HEK293 (cell line): ENCODE data around the gene CSTA.
A peak's percentile ranks its signal among the peaks of the same experiment; 100 is the strongest.

ENCODE experiments used
- CTCF ChIA-PET: fragments of 350-600 bp; formaldehyde crosslinking; extraction: SDS; loops from one replicate; lab custom pipeline; 2021; ENCODE audit warnings: antibody characterized with exemption; lab: Yijun Ruan, JAX
- POLR2A ChIA-PET: fragments of 300-600 bp; formaldehyde crosslinking; extraction: SDS; loops from one replicate; lab custom pipeline; 2020; ENCODE audit warnings: antibody characterized with exemption, inconsistent platforms; lab: Yijun Ruan, JAX
- H3K27ac ChIP-seq: fragments of 200-500 bp; sonication (Bioruptor generic); 2 replicates; pipeline ENCODE4 v1.5.1; 2014; ENCODE audit warnings: low read depth, low read length, control low read depth, inconsistent platforms; ENCODE audit errors: extremely low read depth
- H3K36me3 ChIP-seq, 2 experiments: fragments of 200-500 bp in 1 of 2; sonication (Bioruptor generic) in 1 of 2; 1 replicate in 1 of 2; 2 replicates in 1 of 2; pipeline ENCODE4 v1.5.1; 2014 to 2017; ENCODE audit warnings: inconsistent platforms in 2 of 2, low read length in 2 of 2; ENCODE audit not compliant: control insufficient read depth in 2 of 2, insufficient read depth in 1 of 2
- H3K4me1 ChIP-seq: fragments of 200-500 bp; sonication (Bioruptor generic); 2 replicates; pipeline ENCODE4 v1.5.1; 2014; ENCODE audit warnings: mild to moderate bottlenecking, low read length, inconsistent platforms; ENCODE audit not compliant: control insufficient read depth, insufficient read depth
- H3K4me3 ChIP-seq: 2 replicates; pipeline ENCODE4 v1.5.1; 2011; ENCODE audit warnings: low read depth, mild to moderate bottlenecking, control low read depth, low read length, moderate library complexity
- H3K9me3 ChIP-seq: fragments of 200-500 bp; sonication (Bioruptor generic); 2 replicates; pipeline ENCODE4 v1.5.1; 2014; ENCODE audit warnings: low read depth, low read length, inconsistent platforms; ENCODE audit not compliant: control insufficient read depth, insufficient read depth
- BCL11B ChIP-seq: fragments of 450-650 bp; formaldehyde crosslinking; IDR thresholded peaks from 2 replicates; pipeline ENCODE4 v1.5.1; 2016; ENCODE audit warnings: low read depth, missing biosample characterization, missing genetic modification characterization
- EGR2 ChIP-seq: fragments of 450-650 bp; formaldehyde crosslinking; IDR thresholded peaks from 2 replicates; pipeline ENCODE4 v1.5.1; 2016; ENCODE audit warnings: low read depth, missing biosample characterization, missing genetic modification characterization
- FEZF1 ChIP-seq: fragments of 450-650 bp; formaldehyde crosslinking; IDR thresholded peaks from 2 replicates; pipeline ENCODE4 v1.5.1; 2016; ENCODE audit warnings: missing biosample characterization, missing genetic modification characterization
- HOXA7 ChIP-seq: sonication (generic); formaldehyde crosslinking; IDR thresholded peaks from 2 replicates; pipeline ENCODE4 v1.8.1; 2022; ENCODE audit warnings: missing genetic modification reagents, borderline replicate concordance
- SP7 ChIP-seq: fragments of 450-650 bp; formaldehyde crosslinking; IDR thresholded peaks from 2 replicates; pipeline ENCODE4 v1.5.1; 2016; ENCODE audit warnings: missing biosample characterization, missing genetic modification characterization
- ZBTB17 ChIP-seq: fragments of 450-650 bp; formaldehyde crosslinking; IDR thresholded peaks from 2 replicates; pipeline ENCODE4 v1.5.1; 2016; ENCODE audit warnings: missing biosample characterization, missing genetic modification characterization
- ZNF138 ChIP-seq: fragments of 450-650 bp; formaldehyde crosslinking; IDR thresholded peaks from 2 replicates; pipeline ENCODE4 v1.5.1; 2016; ENCODE audit warnings: missing biosample characterization, missing genetic modification characterization, borderline replicate concordance
- ZNF175 ChIP-seq: fragments of 450-650 bp; formaldehyde crosslinking; IDR thresholded peaks from 2 replicates; pipeline ENCODE4 v1.5.1; 2016; ENCODE audit warnings: missing biosample characterization, missing genetic modification characterization
- ZNF350 ChIP-seq: fragments of 450-650 bp; formaldehyde crosslinking; IDR thresholded peaks from 2 replicates; pipeline ENCODE4 v1.5.0; 2017; ENCODE audit warnings: missing biosample characterization, mild to moderate bottlenecking, missing genetic modification characterization
- ZNF398 ChIP-seq: fragments of 450-650 bp; formaldehyde crosslinking; IDR thresholded peaks from 2 replicates; pipeline ENCODE4 v1.5.1; 2017; ENCODE audit warnings: missing biosample characterization, missing genetic modification characterization
- ZNF549 ChIP-seq: fragments of 450-650 bp; IDR thresholded peaks from 2 replicates; pipeline ENCODE4 v1.5.1; 2018; ENCODE audit warnings: missing biosample characterization, missing genetic modification characterization, mild to moderate bottlenecking, inconsistent platforms, moderate library complexity
- ZNF571 ChIP-seq: fragments of 450-650 bp; formaldehyde crosslinking; IDR thresholded peaks from 2 replicates; pipeline ENCODE4 v1.5.0; 2017; ENCODE audit warnings: missing biosample characterization, missing genetic modification characterization
- ZNF639 ChIP-seq: fragments of 450-650 bp; formaldehyde crosslinking; IDR thresholded peaks from 2 replicates; pipeline ENCODE4 v1.5.1; 2016; ENCODE audit warnings: missing biosample characterization, missing genetic modification characterization
- ZNF654 ChIP-seq: fragments of 450-650 bp; formaldehyde crosslinking; IDR thresholded peaks from 2 replicates; pipeline ENCODE4 v1.5.1; 2016; ENCODE audit warnings: low read depth, missing biosample characterization, missing genetic modification characterization
- ZSCAN5A ChIP-seq: fragments of 450-650 bp; formaldehyde crosslinking; IDR thresholded peaks from 2 replicates; pipeline ENCODE4 v1.5.1; 2016; ENCODE audit warnings: missing biosample characterization, missing genetic modification characterization
- TF ChIP-seq, protein P1 (sequence below): fragments of 450-650 bp; formaldehyde crosslinking; IDR thresholded peaks from 2 replicates; pipeline ENCODE4 v1.5.1; 2016; ENCODE audit warnings: missing biosample characterization, missing genetic modification characterization, borderline replicate concordance

Gene CSTA

GRCh38 chr3:122305818-122306621 lies 19.0 kb upstream of the CSTA start:
- H3K27ac ChIP-seq, result no peak overlapping the region
- H3K4me3 ChIP-seq, result no peak overlapping the region
- H3K9me3 ChIP-seq, result no peaks in the 10 kb centered on the region
- H3K36me3 ChIP-seq, result no peaks in the 10 kb centered on the region
- TF ChIP-seq SP7, result no peak
- TF ChIP-seq ZBTB17 (tag by site-specific recombination), result 0 out of 2 replicates have a peak, but pooled peaks have one; percentile 6
- peak; percentile 26; the same call in 1 of the 2 replicates for TF ChIP-seq ZNF654 (tag by site-specific recombination)
- H3K4me1 ChIP-seq, result no peaks in the 10 kb centered on the region
- ChIA-PET CTCF (interaction anchor here (0.6 to 2.2 kb wide), 7 partner anchors 16 to 414 kb away, joined by 3 to 7 read pairs (median 3); partner anchors contain the start of gene FAM162A), POLR2A (no interaction called here)

DNA sequence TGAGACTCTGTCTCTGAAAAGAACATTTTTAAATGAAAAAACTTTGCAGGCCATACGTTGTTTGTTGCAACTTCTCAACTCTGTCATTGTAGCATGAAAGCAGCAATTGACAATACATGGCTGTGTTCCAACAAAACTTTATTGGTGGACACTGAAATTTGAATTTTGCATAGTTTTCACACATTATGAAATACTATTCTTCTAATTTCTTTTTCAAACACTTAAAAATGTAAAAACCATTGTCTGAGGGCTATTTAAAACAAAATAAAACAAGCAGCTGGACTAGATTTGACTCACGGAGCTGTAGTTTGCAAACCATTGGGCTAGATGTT lies 18.5 kb upstream of the CSTA start:
- TF ChIP-seq ZSCAN5A (tag by site-specific recombination), result no peak
- TF ChIP-seq, protein P1, sequence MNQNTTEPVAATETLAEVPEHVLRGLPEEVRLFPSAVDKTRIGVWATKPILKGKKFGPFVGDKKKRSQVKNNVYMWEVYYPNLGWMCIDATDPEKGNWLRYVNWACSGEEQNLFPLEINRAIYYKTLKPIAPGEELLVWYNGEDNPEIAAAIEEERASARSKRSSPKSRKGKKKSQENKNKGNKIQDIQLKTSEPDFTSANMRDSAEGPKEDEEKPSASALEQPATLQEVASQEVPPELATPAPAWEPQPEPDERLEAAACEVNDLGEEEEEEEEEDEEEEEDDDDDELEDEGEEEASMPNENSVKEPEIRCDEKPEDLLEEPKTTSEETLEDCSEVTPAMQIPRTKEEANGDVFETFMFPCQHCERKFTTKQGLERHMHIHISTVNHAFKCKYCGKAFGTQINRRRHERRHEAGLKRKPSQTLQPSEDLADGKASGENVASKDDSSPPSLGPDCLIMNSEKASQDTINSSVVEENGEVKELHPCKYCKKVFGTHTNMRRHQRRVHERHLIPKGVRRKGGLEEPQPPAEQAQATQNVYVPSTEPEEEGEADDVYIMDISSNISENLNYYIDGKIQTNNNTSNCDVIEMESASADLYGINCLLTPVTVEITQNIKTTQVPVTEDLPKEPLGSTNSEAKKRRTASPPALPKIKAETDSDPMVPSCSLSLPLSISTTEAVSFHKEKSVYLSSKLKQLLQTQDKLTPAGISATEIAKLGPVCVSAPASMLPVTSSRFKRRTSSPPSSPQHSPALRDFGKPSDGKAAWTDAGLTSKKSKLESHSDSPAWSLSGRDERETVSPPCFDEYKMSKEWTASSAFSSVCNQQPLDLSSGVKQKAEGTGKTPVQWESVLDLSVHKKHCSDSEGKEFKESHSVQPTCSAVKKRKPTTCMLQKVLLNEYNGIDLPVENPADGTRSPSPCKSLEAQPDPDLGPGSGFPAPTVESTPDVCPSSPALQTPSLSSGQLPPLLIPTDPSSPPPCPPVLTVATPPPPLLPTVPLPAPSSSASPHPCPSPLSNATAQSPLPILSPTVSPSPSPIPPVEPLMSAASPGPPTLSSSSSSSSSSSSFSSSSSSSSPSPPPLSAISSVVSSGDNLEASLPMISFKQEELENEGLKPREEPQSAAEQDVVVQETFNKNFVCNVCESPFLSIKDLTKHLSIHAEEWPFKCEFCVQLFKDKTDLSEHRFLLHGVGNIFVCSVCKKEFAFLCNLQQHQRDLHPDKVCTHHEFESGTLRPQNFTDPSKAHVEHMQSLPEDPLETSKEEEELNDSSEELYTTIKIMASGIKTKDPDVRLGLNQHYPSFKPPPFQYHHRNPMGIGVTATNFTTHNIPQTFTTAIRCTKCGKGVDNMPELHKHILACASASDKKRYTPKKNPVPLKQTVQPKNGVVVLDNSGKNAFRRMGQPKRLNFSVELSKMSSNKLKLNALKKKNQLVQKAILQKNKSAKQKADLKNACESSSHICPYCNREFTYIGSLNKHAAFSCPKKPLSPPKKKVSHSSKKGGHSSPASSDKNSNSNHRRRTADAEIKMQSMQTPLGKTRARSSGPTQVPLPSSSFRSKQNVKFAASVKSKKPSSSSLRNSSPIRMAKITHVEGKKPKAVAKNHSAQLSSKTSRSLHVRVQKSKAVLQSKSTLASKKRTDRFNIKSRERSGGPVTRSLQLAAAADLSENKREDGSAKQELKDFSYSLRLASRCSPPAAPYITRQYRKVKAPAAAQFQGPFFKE (tag by site-specific recombination), result no peak
- TF ChIP-seq ZNF398, result no peak
- no peak for TF ChIP-seq EGR2
- no peak for TF ChIP-seq HOXA7
- TF ChIP-seq ZNF549 (tag by site-specific recombination), result no peak
- TF ChIP-seq ZNF350 (tag by site-specific recombination), result no peak
- no peak for TF ChIP-seq FEZF1 (tag by site-specific recombination)
- TF ChIP-seq ZNF571 (tag by site-specific recombination), result no peak
- TF ChIP-seq ZNF175 (tag by site-specific recombination), result no peak
- no peak for TF ChIP-seq BCL11B (tag by site-specific recombination)
- TF ChIP-seq ZNF138, result no peak
- no peak for TF ChIP-seq ZNF639 (tag by site-specific recombination)
- TF ChIP-seq, all 188 proteins: peak for 0
- Histone ChIP-seq H3K27ac (no peak overlapping the region), H3K36me3 (no peaks in the 10 kb centered on the region), H3K4me1 (no peaks in the 10 kb centered on the region), H3K4me3 (no peak overlapping the region), H3K9me3 (no peaks in the 10 kb centered on the region)
- ChIA-PET POLR2A (no interaction called here), CTCF (interaction anchor here (0.7 to 2.2 kb wide), 4 partner anchors 15 to 712 kb away, joined by 3 to 7 read pairs (median 3); no protein-coding TSS in a partner anchor)
